HepG2 (cell line): ENCODE results near the gene ENHO. TPM values are rescaled to one million over a fixed set of nuclear protein-coding genes. Genes with fewer than 3 reads are reported as not detected.

Source experiments
- CENPBD1 ChIP-seq: sonication (generic); formaldehyde crosslinking; IDR thresholded peaks from 2 replicates; pipeline ENCODE4 v1.8.0; 2022; ENCODE audit warnings: missing genetic modification reagents, low read depth, mild to moderate bottlenecking, borderline replicate concordance
- FIP1L1 ChIP-seq: fragments of 200-400 bp; formaldehyde crosslinking; IDR thresholded peaks from 2 replicates; pipeline ENCODE4 v1.6.1; 2018; ENCODE audit warnings: low read depth, mild to moderate bottlenecking, low read length, moderate library complexity, borderline replicate concordance; ENCODE audit not compliant: insufficient read depth
- HBP1 ChIP-seq: IDR thresholded peaks from 2 replicates; pipeline ENCODE4 v1.6.1; 2016; ENCODE audit warnings: low read depth, control low read depth
- HMGXB4 ChIP-seq, 2 experiments: sonication (generic) in 1 of 2; formaldehyde crosslinking in 1 of 2; IDR thresholded peaks; 2 replicates each; pipeline versions ENCODE4 v1.4.0 to v1.6.1; 2018 to 2020; ENCODE audit warnings: missing genetic modification reagents in 2 of 2, borderline replicate concordance in 1 of 2, low read depth in 1 of 2, mild to moderate bottlenecking in 1 of 2, missing biosample characterization in 1 of 2
- HOXA9 ChIP-seq: sonication (generic); formaldehyde crosslinking; IDR thresholded peaks from 2 replicates; pipeline ENCODE4 v1.8.1; 2022; ENCODE audit warnings: missing genetic modification reagents, mild to moderate bottlenecking, moderate library complexity, borderline replicate concordance
- MBD4 ChIP-seq: IDR thresholded peaks from 2 replicates; pipeline ENCODE4 v1.6.1; 2012; ENCODE audit warnings: low read length, inconsistent platforms, borderline replicate concordance
- NR2F1 ChIP-seq, 2 experiments: fragments of 450-650 bp in 1 of 2; formaldehyde crosslinking in 1 of 2; IDR thresholded peaks; 2 replicates each; pipeline versions ENCODE4 v1.5.0 to v1.6.1; 2016 to 2020; ENCODE audit warnings: mild to moderate bottlenecking in 1 of 2, missing compliant biosample characterization in 1 of 2, missing genetic modification reagents in 1 of 2, moderate library complexity in 1 of 2
- SAP130 ChIP-seq: IDR thresholded peaks from 2 replicates; pipeline ENCODE4 v1.6.1; 2016; ENCODE audit warnings: low read depth
- SMAD9 ChIP-seq: sonication (generic); formaldehyde crosslinking; IDR thresholded peaks from 2 replicates; pipeline ENCODE4 v1.5.1; 2020; ENCODE audit warnings: mild to moderate bottlenecking, missing genetic modification reagents
- SNAPC4 ChIP-seq: sonication (generic); formaldehyde crosslinking; IDR thresholded peaks from 2 replicates; pipeline ENCODE4 v1.4.0; 2020; ENCODE audit warnings: mild to moderate bottlenecking, missing genetic modification reagents
- ZBTB34 ChIP-seq: sonication (generic); formaldehyde crosslinking; IDR thresholded peaks from 2 replicates; pipeline ENCODE4 v1.8.0; 2022; ENCODE audit warnings: mild to moderate bottlenecking, missing genetic modification reagents
- ZNF574 ChIP-seq: sonication (generic); formaldehyde crosslinking; IDR thresholded peaks from 2 replicates; pipeline ENCODE4 v1.4.0; 2020; ENCODE audit warnings: missing genetic modification reagents
- ZNF607 ChIP-seq: sonication (generic); formaldehyde crosslinking; IDR thresholded peaks from 2 replicates; pipeline ENCODE4 v1.5.1; 2020; ENCODE audit warnings: missing genetic modification reagents, mild to moderate bottlenecking, borderline replicate concordance
- polyA plus RNA-seq, 8 experiments: library from polyadenylated mRNA; depleted of rRNA in 3 of 8; stranded (reverse) in 7 of 8; unstranded in 1 of 8; fragments of >200 nt; fragmentation: Illumina TruSeq in 4 of 8; extraction: Trizol in 4 of 8; gene quantifications; 2 replicates each; pipeline versions ENCODE4 v1.2.1 to v1.2.3, GENCODE V29; 2011 to 2016; ENCODE audit warnings: low read depth in 4 of 8, missing spikeins in 1 of 8, mixed read lengths in 1 of 8; ENCODE audit not compliant: insufficient read depth in 1 of 8
- total RNA-seq, 5 experiments: library from RNA; depleted of rRNA; stranded (reverse); fragments of >200 nt; fragmentation: Illumina TruSeq; extraction: Trizol; gene quantifications; 2 replicates each; pipeline ENCODE4 v1.2.3, GENCODE V29; 2016; ENCODE audit warnings: low read depth in 1 of 5

The ENHO gene
- total and polyA plus RNA-seq, 2 of the 13 experiments (the other 11 are each of a cell fraction or from before 2014, with no cell fraction given) = 0.08 to 0.60 TPM

- TF ChIP-seq ZNF574 (CRISPR knock-in tag) (no peak; the same call in 1 of the 2 replicates), NR2F1 (CRISPR knock-in tag; IDR thresholded peaks at IDR 0.05) (no peak), ZBTB34 (CRISPR knock-in tag) (no peak), FIP1L1 (no peak), HOXA9 (no peak), SNAPC4 (CRISPR knock-in tag) (no peak), SAP130 (CRISPR knock-in tag) (peak; percentile 48), CENPBD1 (no peak), HBP1 (CRISPR knock-in tag) (no peak), SMAD9 (no peak), ZNF607 (no peak), HMGXB4 (CRISPR knock-in tag; IDR thresholded peaks at IDR 0.05; ENCODE audit: borderline replicate concordance in 1 of 2, low read depth in 1 of 2) (no peak), MBD4 (no peak)
These were observed at the start of gene ENHO (continued) for GRCh38 chr9:34522971-34523797.
